Breast epithelium (tissue), 4 donors: ENCODE data around the gene PNP. TPM values are rescaled to one million over a fixed set of nuclear protein-coding genes. Genes with fewer than 3 reads are reported as not detected.

Experiments
- DNase-seq, 2 donors: peaks; one replicate each; pipeline ENCODE4 v3.0.0-alpha.2; 2019; ENCODE audit warnings: low spot score in 2 of 2
- H3K27ac ChIP-seq, 2 donors: fragments of 200-600 bp; sonication (generic) in 1 of 2; one replicate each; pipeline ENCODE4 v1.5.1; 2016 to 2019; ENCODE audit warnings: mild to moderate bottlenecking in 1 of 2
- H3K27me3 ChIP-seq, 2 donors: fragments of 200-600 bp; sonication (generic) in 1 of 2; one replicate each; pipeline versions ENCODE4 v1.5.1 to v1.6.0; 2017 to 2019; ENCODE audit warnings: control low read depth in 1 of 2, mild to moderate bottlenecking in 1 of 2
- H3K36me3 ChIP-seq: fragments of 200-600 bp; one replicate; pipeline ENCODE4 v1.5.1; 2019
- H3K4me1 ChIP-seq, 2 donors: fragments of 200-600 bp; sonication (generic); one replicate each; pipeline ENCODE4 v1.5.1; 2016 to 2019; ENCODE audit warnings: control low read depth in 1 of 2
- H3K4me3 ChIP-seq, 3 donors: fragments of 200-600 bp; sonication (generic); 1 replicate in 2 of 3; 2 replicates in 1 of 3; pipeline ENCODE4 v1.5.1; 2016 to 2019; ENCODE audit warnings: mild to moderate bottlenecking in 3 of 3, moderate library complexity in 2 of 3
- H3K9me3 ChIP-seq, 2 donors: fragments of 200-600 bp; sonication (generic) in 1 of 2; one replicate each; pipeline ENCODE4 v1.5.1; 2016 to 2019; ENCODE audit warnings: control low read depth in 1 of 2
- CTCF ChIP-seq, 3 donors: fragments of 450-650 bp; IDR thresholded peaks; one replicate each; pipeline ENCODE4 v1.5.1; 2016 to 2017; ENCODE audit warnings: antibody characterized with exemption in 3 of 3, mild to moderate bottlenecking in 3 of 3, moderate library complexity in 3 of 3
- POLR2A ChIP-seq: fragments of 450-650 bp; IDR thresholded peaks from one replicate; pipeline ENCODE4 v1.6.1; 2016; ENCODE audit warnings: antibody characterized with exemption, mild to moderate bottlenecking, moderate library complexity
- POLR2AphosphoS5 ChIP-seq, 3 donors: sonication (generic); formaldehyde crosslinking; IDR thresholded peaks; one replicate each; pipeline ENCODE4 v1.6.1; 2017; ENCODE audit warnings: antibody characterized with exemption in 3 of 3
- intact Hi-C: fragments of 100-400 bp; cut with DNase I; formaldehyde crosslinking; loops from one replicate; pipeline ENCODE4 v1.15.1; 2023; ENCODE audit warnings: low total_unique reads
- total RNA-seq, 3 donors: library from RNA; depleted of rRNA; stranded (reverse); fragments of >200 nt; gene quantifications; one replicate each; pipeline ENCODE4 v1.1.0, GENCODE V29; 2016

PNP gene
- total RNA-seq, 3 donors from 2014 or later, result 26.4 to 60.0 (median 38.8) TPM

DNA sequence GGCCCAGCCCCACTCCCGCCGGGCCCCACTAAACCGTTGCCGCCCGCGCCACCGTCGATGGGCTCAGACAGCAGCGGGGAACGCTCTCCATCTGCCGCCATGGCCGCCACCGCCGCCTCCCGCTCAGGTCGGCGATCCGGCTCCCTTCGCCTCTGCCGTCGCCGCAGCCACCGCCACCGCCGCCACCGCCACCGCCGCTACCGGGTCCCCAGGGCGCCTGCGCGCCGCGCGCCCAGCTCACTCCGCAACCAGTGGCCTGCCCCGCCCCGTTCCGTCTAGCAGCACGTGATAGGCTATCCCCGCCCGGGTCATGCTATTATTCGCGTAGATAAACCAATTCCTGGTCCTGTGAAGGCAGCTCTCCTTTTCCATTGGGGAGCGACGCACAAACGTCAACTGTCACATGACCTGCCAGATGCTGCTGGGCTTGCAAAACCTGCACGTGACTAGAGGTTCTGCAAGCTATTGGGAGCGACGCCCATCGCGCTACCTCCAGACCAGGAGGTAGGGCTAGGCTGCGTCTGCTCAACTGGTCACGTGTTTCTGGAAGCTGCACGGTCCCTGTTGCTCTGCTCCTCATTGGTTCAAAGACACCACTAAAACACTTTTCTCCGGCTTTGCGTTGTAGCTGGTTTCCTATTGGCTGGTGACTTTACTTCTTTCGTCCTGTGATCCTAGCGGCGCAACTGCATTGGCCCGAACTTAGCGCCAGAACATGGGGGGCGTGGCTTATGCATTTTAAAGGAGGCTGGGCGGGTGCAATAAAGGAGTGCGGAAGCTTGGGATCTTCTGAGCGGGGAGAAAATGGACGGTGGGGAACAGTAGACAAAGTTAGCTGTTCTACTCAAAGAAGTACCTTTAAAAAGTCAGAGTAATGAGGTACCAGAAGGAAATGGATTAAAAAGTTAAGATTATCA, 7.7 kb upstream of the PNP start, which contains the start of gene PIP4P1:
TSS of gene PIP4P1 (minus strand) at position 210 of the 917 bp plus-strand sequence. CDS start at position 101, 109 bp downstream.
- Histone ChIP-seq H3K4me3 (peak within 1 kb of the TSS; percentile 95 to 99 (median 99)), H3K9me3 (no peaks in the 10 kb centered on the region), H3K27ac (peak within 1 kb of the TSS; percentile 96 to 98), H3K27me3 (no peaks in the 10 kb centered on the region), H3K36me3 (peaks cover 22% of the 10 kb centered on the region), H3K4me1 (peaks cover 0 to 12% of the 10 kb centered on the region in 2 donors)
- intact Hi-C loops, result no loop called here
- TF ChIP-seq CTCF (IDR thresholded peaks at IDR 0.05) (peak in 2 of 3 donors; percentile 9 to 17), POLR2AphosphoS5 (IDR thresholded peaks at IDR 0.05) (peak; percentile 77 to 99 (median 88)), POLR2A (no peak)
- DNase-seq, result peak; percentile 98 to 100

- Histone ChIP-seq H3K4me3 (peak overlapping the region; percentile 66 to 85 (median 76)), H3K27me3 (no peaks in the 10 kb centered on the region), H3K27ac (peak overlapping the region; percentile 81 to 94), H3K9me3 (no peaks in the 10 kb centered on the region), H3K4me1 (no peaks in the 10 kb centered on the region), H3K36me3 (no peaks in the 10 kb centered on the region)
- no peak for TF ChIP-seq POLR2AphosphoS5 (IDR thresholded peaks at IDR 0.05)
- TF ChIP-seq POLR2A, result no peak
- no peak for TF ChIP-seq CTCF (IDR thresholded peaks at IDR 0.05)
- intact Hi-C loops, result no loop called here
- DNase-seq, result no peak
Measured at GRCh38 chr14:20468764-20469241, 403 bp upstream of the PNP start.

DNA sequence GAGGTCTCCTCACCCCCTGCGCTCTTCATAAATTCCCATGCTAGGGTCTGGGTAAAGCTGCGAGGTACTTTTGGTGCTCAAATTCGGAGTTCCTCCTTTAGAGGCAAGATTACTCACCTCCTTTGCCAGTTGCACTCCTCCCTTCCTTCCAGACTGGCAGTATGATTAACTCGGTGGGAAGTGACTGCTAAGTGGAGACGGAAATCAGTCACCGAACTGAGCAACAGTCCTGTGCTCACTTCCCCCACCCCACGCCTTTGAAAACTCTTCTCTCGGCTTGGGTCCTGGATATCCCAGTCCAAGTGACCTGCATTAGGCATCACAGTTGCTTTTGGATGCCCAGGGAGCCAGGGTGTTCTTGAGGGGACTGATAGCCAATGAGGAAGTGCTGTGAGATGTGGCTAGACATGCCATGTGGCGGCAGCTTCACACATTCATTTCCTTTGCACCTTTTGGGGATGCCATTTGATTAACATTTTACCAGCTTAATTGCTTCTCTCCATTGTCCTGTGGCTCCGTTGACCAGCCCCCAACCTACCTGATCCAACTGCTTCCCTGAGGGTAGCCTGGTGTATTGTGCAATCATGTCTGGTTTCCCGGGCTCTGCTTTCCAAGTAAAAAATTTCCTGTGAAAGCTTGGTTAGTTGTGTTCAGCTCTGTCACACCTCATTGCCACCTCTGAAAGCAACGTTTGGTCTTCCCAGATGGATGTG, 840 bp downstream of the PNP start:
- Histone ChIP-seq H3K4me1 (no peaks in the 10 kb centered on the region), H3K36me3 (no peaks in the 10 kb centered on the region), H3K4me3 (peak overlapping the region; percentile 66 to 85 (median 76)), H3K27ac (peak overlapping the region; percentile 81 to 94), H3K9me3 (no peaks in the 10 kb centered on the region), H3K27me3 (no peaks in the 10 kb centered on the region)
- intact Hi-C loops, result no loop called here
- DNase-seq, result no peak
- no peak for TF ChIP-seq POLR2AphosphoS5 (IDR thresholded peaks at IDR 0.05)
- TF ChIP-seq POLR2A, result no peak
- no peak for TF ChIP-seq CTCF (IDR thresholded peaks at IDR 0.05)

DNA sequence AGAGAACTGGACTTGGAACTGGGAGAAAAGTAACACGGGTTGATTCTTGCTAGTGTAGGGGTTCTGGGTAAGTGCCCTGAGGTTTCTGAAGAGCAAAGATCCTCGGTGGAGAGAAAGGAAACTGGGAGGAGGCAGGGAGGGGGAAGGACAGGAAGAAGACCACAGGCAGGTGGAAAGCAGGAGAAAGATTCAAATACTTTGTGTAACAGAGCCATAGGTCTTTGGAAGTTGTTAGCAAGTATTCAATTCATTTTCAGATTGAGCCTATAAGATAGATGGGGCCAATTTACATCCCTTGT, 1.3 kb downstream of the PNP start:
- intact Hi-C loops, result no loop called here
- Histone ChIP-seq H3K4me3 (peak overlapping the region; percentile 66 to 85 (median 76)), H3K36me3 (no peaks in the 10 kb centered on the region), H3K4me1 (no peaks in the 10 kb centered on the region), H3K27ac (peak overlapping the region; percentile 81 to 94), H3K27me3 (no peaks in the 10 kb centered on the region), H3K9me3 (no peaks in the 10 kb centered on the region)
- TF ChIP-seq CTCF (IDR thresholded peaks at IDR 0.05) (no peak), POLR2AphosphoS5 (IDR thresholded peaks at IDR 0.05) (no peak), POLR2A (no peak)
- DNase-seq, result no peak
